AG04450 (cell line): Measurements from ENCODE around the gene ANKRD42. TPM values are rescaled to one million over a fixed set of nuclear protein-coding genes. Genes with fewer than 3 reads are reported as not detected.

Experiments used
- CTCF ChIA-PET: fragments of 300-600, 350-600 bp; formaldehyde crosslinking; extraction: SDS; loops from one replicate; lab custom pipeline; 2022; ENCODE audit warnings: antibody characterized with exemption, inconsistent platforms; lab: Charles Lee
- POLR2A ChIA-PET: fragments of 350-600 bp; formaldehyde crosslinking; extraction: SDS; loops from one replicate; lab custom pipeline; 2021; ENCODE audit warnings: antibody characterized with exemption, inconsistent platforms; lab: Yijun Ruan, JAX
- DNase-seq: peaks from one replicate; pipeline ENCODE4 v3.0.0-alpha.2; 2011; ENCODE audit warnings: low read depth, low spot score
- H3K27ac ChIP-seq: one replicate; pipeline ENCODE4 v1.5.1; 2012; ENCODE audit warnings: low read depth, low read length, control low read depth
- H3K27me3 ChIP-seq: one replicate; pipeline ENCODE4 v1.6.0; 2012; ENCODE audit warnings: low read length; ENCODE audit not compliant: control insufficient read depth, insufficient read depth
- H3K4me3 ChIP-seq: 2 replicates; pipeline ENCODE4 v1.5.1; 2011; ENCODE audit warnings: mild to moderate bottlenecking, low read depth, low read length, control low read depth
- H3K9me3 ChIP-seq: 2 replicates; pipeline ENCODE4 v1.5.1; 2012; ENCODE audit warnings: low read length; ENCODE audit not compliant: control insufficient read depth, insufficient read depth
- CTCF ChIP-seq: IDR thresholded peaks from 2 replicates; pipeline ENCODE4 v1.5.1; 2011; ENCODE audit warnings: low read depth, low read length, control low read depth, inconsistent platforms
- polyA plus RNA-seq: library from polyadenylated mRNA; depleted of rRNA; stranded (reverse); fragments of >200 nt; gene quantifications from 2 replicates; pipeline ENCODE4 v1.2.3, GENCODE V29; 2011

The ANKRD42 gene
- polyA plus RNA-seq, 1 experiment = 8.6 TPM

- no peaks in the 10 kb centered on the region for H3K27me3 ChIP-seq
- no peaks in the 10 kb centered on the region for H3K9me3 ChIP-seq
- H3K4me3 ChIP-seq = no peak overlapping the region
- ChIA-PET CTCF (interaction anchor here (0.9 to 1.5 kb wide), 3 partner anchors 105 to 470 kb away, joined by 3 to 4 read pairs (median 3); no protein-coding TSS in a partner anchor), POLR2A (no interaction called here)
- DNase-seq = no peak
- no peak for TF ChIP-seq CTCF
- no peak overlapping the region for H3K27ac ChIP-seq
Measured at GRCh38 chr11:83187465-83187864, 6.0 kb upstream of the ANKRD42 start.

GRCh38 chr11:83191491-83191890 lies 2.0 kb upstream of the ANKRD42 start:
- no peaks in the 10 kb centered on the region for H3K9me3 ChIP-seq
- no peak for DNase-seq
- ChIA-PET POLR2A (no interaction called here), CTCF (no interaction called here)
- TF ChIP-seq CTCF = no peak
- H3K4me3 ChIP-seq = no peak overlapping the region
- H3K27me3 ChIP-seq = no peaks in the 10 kb centered on the region
- no peak overlapping the region for H3K27ac ChIP-seq

GRCh38 chr11:83191986-83192385 lies 1.5 kb upstream of the ANKRD42 start:
- POLR2A ChIA-PET = no interaction called here
- H3K27me3 ChIP-seq = no peaks in the 10 kb centered on the region
- H3K9me3 ChIP-seq = no peaks in the 10 kb centered on the region
- peak overlapping the region; percentile 93; the same call in 1 of the 2 replicates for H3K4me3 ChIP-seq
- CTCF ChIA-PET = no interaction called here
- no peak for TF ChIP-seq CTCF
- DNase-seq = no peak
- H3K27ac ChIP-seq = no peak overlapping the region

GRCh38 chr11:83192606-83193245 lies 786 bp upstream of the ANKRD42 start:
- POLR2A ChIA-PET = interaction anchor here (1.0 to 1.4 kb wide), 2 partner anchors 36 to 57 kb away, joined by 3 to 5 read pairs; partner anchors contain the start of gene PCF11
- TF ChIP-seq CTCF = no peak
- Histone ChIP-seq H3K27me3 (no peaks in the 10 kb centered on the region), H3K27ac (no peak overlapping the region), H3K4me3 (peak overlapping the region; percentile 93), H3K9me3 (no peaks in the 10 kb centered on the region)
- CTCF ChIA-PET = interaction anchor here (0.9 kb wide), 1 partner anchor 325 kb away, joined by 3 read pairs; no protein-coding TSS in a partner anchor
- no peak for DNase-seq

GRCh38 chr11:83194281-83195142 lies 1.0 kb downstream of the ANKRD42 start:
- Histone ChIP-seq H3K27me3 (no peaks in the 10 kb centered on the region), H3K9me3 (no peaks in the 10 kb centered on the region), H3K4me3 (peak overlapping the region; percentile 93), H3K27ac (peak overlapping the region; percentile 81)
- POLR2A ChIA-PET = interaction anchor here (1.4 kb wide), 1 partner anchor 37 kb away, joined by 5 read pairs; the partner anchor contains the start of gene PCF11
- DNase-seq = no peak
- CTCF ChIA-PET = no interaction called here
- peak; percentile 10; the same call in 1 of the 2 replicates for TF ChIP-seq CTCF
